Liver (tissue), 3 donors: ENCODE results near the gene EGFLAM.

ENCODE experiments used
- ATF3 ChIP-seq: IDR thresholded peaks from 2 replicates; pipeline ENCODE4 v1.6.1; 2016; ENCODE audit warnings: antibody characterized with exemption
- CTCF ChIP-seq: fragments of 150-350 bp; IDR thresholded peaks from 2 replicates; pipeline ENCODE4 v1.5.1; 2017; ENCODE audit warnings: improper control_type of control experiment, low read depth, low read length; ENCODE audit not compliant: missing input control
- EGR1 ChIP-seq, 2 donors: IDR thresholded peaks; 2 replicates each; pipeline ENCODE4 v1.6.1; 2016 to 2018; ENCODE audit warnings: antibody characterized with exemption in 2 of 2, low read depth in 2 of 2
- GABPA ChIP-seq, 2 donors: IDR thresholded peaks in 1 of 2; conservative IDR thresholded peaks in 1 of 2; 2 replicates each; pipeline ENCODE4 v1.6.1; 2016; ENCODE audit warnings: antibody characterized with exemption in 2 of 2, mild to moderate bottlenecking in 1 of 2, moderate library complexity in 1 of 2
- HNF4A ChIP-seq, 2 donors: conservative IDR thresholded peaks; 2 replicates each; pipeline ENCODE4 v1.6.1; 2016; ENCODE audit warnings: antibody characterized with exemption in 2 of 2, mild to moderate bottlenecking in 2 of 2
- HNF4G ChIP-seq: IDR thresholded peaks from 2 replicates; pipeline ENCODE4 v1.6.1; 2016; ENCODE audit warnings: antibody characterized with exemption
- JUND ChIP-seq, 2 donors: IDR thresholded peaks; 2 replicates each; pipeline ENCODE4 v1.6.1; 2016; ENCODE audit warnings: antibody characterized with exemption in 2 of 2
- MAX ChIP-seq: IDR thresholded peaks from 2 replicates; pipeline ENCODE4 v1.6.1; 2016; ENCODE audit warnings: antibody characterized with exemption
- RAD21 ChIP-seq, 2 donors: IDR thresholded peaks; 2 replicates each; pipeline ENCODE4 v1.6.1; 2016; ENCODE audit warnings: antibody characterized with exemption in 2 of 2, mild to moderate bottlenecking in 2 of 2
- REST ChIP-seq: IDR thresholded peaks from 2 replicates; pipeline ENCODE4 v1.6.1; 2016; ENCODE audit warnings: antibody characterized with exemption, mild to moderate bottlenecking
- SP1 ChIP-seq: IDR thresholded peaks from 2 replicates; pipeline ENCODE4 v1.6.1; 2018; ENCODE audit warnings: antibody characterized with exemption, mild to moderate bottlenecking
- TAF1 ChIP-seq: conservative IDR thresholded peaks from 2 replicates; pipeline ENCODE4 v1.6.1; 2016; ENCODE audit warnings: antibody characterized with exemption, mild to moderate bottlenecking
- YY1 ChIP-seq: IDR thresholded peaks from 2 replicates; pipeline ENCODE4 v1.6.1; 2016; ENCODE audit warnings: antibody characterized with exemption, mild to moderate bottlenecking
- ZBTB33 ChIP-seq: IDR thresholded peaks from 2 replicates; pipeline ENCODE4 v1.6.1; 2016; ENCODE audit warnings: antibody characterized with exemption
- donor health status: healthy.
- donor health status: healthy.

- TF ChIP-seq JUND (IDR thresholded peaks at IDR 0.05) (no peak), YY1 (no peak), CTCF (no peak), MAX (no peak), ZBTB33 (no peak), GABPA (IDR thresholded peaks at IDR 0.05 in 1 of 2, conservative IDR thresholded peaks at IDR 0.05 in 1 of 2) (no peak), RAD21 (IDR thresholded peaks at IDR 0.05) (no peak), REST (no peak), EGR1 (IDR thresholded peaks at IDR 0.05; ENCODE audit: low read depth in 2 of 2) (no peak), ATF3 (no peak), TAF1 (no peak), SP1 (no peak), HNF4G (no peak), HNF4A (conservative IDR thresholded peaks at IDR 0.05) (no peak)
Measured at GRCh38 chr5:38453506-38453905, 195.1 kb downstream of the EGFLAM start.
